Stimulated activated CD4-positive, alpha-beta T cell treated with anti-CD3 and anti-CD28 coated beads, Interleukin-12 subunit alpha, Interleukin-12 subunit beta, amount 100 ng/mL, for 48 hours (primary cell): Measurements from ENCODE around the gene JDP2.

Experiments used
- DNase-seq, 3 donors: peaks; one replicate each; pipeline ENCODE4 v3.0.0-alpha.2; 2020; ENCODE audit warnings: low read depth in 2 of 3, low spot score in 1 of 3

Gene JDP2

DNA sequence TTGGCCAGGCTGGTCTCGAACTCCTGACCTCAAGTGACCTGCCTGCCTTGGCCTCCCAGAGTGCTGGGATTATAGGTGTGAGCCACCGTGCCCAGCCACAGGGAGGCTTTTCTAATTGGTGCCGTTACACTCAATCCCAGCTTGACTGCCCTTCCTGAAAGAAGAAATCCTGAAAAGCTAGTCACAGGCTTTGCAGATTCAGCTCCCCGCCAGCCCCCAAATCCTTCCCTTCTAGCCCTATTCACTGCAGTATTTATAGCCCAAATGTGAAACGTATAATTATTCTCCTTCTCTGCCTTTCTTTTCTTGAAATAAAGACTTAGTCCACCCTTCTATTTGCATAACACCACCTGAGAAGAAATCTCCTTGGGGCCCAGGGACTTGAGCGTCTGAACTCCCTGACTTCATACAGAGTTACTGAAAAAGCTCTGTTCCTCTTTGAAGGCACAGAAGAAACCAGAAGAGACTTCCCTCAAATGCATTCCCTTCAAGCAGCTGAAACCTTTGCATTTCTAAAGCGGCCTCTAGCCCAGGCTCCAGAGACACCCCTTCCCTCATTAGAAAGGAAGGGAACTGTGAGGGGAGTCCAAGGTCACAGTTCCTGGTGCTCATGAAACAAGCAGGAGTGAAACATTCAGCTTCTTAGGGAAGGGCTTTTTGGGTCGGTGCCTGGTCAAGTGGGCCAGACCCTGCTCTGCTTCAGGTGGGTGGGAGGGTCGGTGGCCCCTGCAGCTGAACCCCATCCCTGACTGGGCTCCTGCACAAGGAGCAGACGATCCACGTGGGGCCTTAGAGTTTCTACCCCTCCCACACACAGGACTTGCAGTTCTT, 52.2 kb downstream of the JDP2 start:
- no peak for DNase-seq

GRCh38 chr14:75482366-75482765, 54.5 kb downstream of the JDP2 start:
- DNase-seq = no peak

DNA sequence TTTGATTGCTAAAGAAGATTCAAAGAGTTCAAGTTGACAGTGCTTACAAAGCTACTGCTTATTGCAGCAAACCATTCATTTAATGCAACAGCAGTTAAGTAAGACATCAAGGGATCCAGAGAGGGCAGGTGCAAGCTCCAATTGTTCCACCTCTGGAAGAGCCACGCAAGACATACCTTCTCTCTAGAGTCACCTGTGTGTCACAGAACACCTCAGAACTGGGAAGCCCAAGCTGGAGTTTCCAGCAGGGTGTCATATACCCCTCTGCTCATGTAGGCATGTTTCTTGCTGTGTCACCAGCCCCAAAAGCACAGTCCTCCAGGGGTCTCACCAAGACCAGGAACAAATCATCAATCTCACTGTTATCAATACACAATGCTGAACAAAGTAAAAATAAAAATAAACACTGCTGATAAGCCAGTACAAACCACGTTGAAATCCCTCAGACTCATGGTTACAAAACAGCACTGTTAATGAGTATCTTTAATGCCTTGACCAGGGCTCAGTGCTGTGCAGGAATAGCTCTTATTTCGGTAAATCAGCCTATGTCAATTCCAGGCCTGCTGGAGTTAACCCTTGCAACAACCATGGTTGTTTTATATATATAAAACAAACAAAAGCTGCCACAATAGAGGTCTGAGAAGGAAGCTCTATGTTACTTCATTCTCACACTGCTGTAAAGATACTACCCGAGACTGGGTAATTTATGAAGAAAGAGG, 57.0 kb downstream of the JDP2 start:
- no peak for DNase-seq

DNA sequence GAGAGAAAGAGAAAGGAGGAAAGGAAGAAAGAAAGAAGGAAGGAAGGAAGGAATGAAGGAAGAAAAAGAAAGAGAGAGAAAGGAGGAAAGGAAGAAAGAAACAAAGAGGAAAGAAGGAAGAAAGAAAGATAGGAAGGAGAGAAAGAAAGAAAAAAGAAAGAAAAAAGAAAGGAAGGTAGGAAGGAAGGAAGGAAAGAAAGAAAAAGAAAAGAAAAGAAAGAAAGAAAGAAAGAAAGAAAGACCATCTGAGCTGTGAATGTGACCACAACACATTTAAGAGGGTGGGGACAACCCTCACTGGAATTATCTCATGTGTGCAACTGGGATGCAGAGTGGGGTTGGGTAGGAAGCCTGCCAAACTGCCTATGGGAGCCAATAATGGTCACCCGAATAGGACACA, 58.5 kb downstream of the JDP2 start:
- DNase-seq = no peak

DNA sequence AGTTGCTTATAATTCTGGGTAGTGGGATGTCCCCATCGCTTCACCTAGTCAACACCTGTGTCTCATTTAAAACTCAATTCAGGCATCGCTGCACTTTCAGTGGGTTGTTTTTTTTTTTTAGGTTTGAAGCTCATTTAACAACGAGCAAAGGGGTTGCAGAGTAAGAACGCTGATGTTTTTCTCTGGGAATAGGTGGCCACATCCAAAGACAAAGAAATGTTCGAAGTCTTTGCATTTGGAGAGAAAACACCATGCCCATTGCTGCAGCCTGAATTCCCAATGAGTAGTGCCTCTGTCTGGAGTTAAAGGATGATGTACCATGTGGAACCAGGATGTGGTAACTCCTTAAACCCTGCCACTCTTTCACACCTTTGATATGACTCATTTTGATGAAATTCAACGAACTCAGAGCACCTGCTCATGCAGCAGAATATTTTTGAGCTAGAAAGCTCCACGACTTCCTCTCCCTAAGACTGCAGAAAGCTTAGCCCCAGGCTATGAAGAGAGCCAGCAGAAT, 59.4 kb downstream of the JDP2 start:
- peak in 1 of 3 donors; percentile 14 for DNase-seq

DNA sequence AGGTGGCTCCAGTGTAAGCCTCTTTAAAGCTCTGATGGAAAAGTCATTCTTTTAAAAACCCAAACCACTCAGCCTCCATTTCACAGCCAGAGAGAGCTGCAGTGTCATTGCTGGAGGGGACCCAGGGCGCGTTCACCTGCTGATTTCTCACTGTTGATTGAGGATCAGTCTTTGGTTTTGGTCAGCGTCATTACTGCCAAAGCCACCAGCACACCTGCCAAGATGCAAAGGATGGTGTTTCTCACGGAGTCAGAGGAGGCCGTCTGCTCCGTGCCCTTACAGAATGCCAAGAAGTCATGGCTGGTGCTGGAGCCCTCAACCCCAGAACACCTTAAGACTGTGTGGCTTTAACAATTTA, 61.6 kb downstream of the JDP2 start:
- no peak for DNase-seq

DNA sequence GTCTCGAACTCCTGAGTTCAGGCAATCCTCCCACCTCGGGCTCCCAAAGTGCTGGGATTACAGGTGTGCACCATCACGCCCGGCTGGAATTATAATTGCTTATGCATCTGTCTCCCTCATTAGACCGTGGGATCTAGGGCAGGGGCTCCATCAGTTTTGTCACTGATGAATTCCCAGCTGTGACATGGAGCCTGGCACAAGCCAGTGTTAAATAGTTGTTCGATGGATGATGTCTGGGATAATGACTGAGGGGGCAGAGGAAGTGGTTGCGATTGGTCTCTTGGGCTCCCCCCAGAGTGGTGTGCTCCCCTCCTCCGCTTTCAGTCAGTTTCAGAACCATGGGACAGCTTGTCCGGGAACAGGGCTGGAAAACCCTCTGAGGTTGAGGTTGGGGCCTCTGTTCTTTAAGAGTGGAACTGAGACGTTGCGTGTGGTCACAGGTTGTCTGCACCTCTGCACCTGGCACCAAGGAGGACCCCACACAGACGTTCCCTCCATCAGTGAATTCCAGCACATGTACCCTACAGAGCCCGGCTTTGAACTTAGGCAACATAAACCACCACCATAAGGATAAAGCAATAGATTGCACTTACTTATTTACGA, 63.7 kb downstream of the JDP2 start:
- DNase-seq = no peak

DNA sequence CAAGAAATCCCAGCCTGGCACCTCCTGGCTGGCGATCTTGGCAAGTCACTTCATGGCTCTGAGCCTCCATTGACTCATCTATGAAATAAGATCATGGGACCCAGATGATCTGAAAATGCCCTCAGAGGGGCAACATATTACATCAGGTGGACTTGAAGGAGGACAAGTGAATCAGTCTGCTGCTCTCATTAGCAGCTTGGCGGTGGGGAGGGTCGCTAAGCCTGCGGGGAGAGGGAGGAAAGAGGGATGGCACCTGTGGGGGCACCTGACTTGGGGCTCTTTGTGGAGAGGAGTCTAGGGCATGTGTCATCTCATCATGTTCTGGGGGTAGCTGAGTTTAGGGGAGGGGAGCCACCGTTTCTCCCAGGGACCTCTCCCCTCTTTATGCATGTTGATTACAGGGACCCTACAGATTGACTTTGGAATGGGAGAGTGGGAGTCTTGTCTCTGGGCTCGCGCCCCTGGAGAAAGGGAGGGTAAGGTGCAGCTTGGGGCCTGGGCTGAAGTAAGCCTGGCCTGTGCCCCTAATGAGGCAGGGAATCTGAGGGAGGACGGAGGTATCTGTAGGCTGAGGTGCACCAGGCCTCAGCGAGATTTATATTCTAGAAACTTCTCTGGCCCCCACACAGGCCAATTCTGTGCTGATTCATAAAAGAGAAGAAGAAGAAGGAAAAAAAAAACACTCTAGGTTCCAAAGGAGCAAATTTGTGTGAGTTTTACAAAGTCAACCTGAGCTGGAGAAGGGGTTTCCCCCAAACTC, 65.2 kb downstream of the JDP2 start:
- DNase-seq = no peak

GRCh38 chr14:75493592-75494087, 65.8 kb downstream of the JDP2 start:
- DNase-seq = no peak

DNA sequence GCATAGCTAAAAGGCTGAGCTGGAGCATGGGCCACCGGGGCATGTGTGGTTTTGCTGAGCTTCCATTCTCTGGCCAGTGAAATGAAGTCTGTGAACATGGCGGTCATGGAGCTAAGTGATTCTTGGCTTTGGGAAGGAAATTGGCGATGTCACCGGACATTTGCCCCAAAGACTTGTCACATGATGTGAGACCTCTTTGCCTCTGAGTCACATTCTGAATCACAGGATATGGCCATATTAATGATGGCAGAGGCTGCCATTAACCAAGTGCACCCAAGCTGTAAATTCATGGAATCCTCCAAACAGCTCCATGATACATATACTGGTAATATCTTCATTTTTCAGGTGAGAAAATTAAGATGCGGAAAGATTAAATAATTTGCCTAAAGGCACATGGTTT, 67.1 kb downstream of the JDP2 start:
- DNase-seq = no peak

- DNase-seq = no peak
Observed at GRCh38 chr14:75495399-75495798, 67.6 kb downstream of the JDP2 start.

DNA sequence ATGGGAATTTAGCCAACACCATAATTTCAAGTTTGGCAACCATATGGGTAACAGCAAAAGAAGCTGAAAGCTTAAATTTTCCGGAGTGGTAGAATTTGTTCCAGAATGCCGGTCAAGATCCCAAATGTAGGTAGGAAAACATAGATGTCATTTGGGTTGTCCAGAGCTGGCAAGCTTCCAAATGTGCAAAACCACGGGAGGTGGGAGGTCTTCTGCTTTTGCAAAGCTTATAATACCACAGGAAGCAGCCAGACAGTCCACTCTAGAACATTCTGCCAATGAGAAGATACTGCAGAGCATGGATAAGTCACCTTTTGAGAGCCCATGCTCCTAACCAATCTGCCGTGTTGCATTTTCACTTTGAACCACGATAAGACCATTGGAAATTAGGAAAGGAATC, 68.1 kb downstream of the JDP2 start:
- DNase-seq = no peak

GRCh38 chr14:75496755-75497154, 68.9 kb downstream of the JDP2 start:
- no peak for DNase-seq

DNA sequence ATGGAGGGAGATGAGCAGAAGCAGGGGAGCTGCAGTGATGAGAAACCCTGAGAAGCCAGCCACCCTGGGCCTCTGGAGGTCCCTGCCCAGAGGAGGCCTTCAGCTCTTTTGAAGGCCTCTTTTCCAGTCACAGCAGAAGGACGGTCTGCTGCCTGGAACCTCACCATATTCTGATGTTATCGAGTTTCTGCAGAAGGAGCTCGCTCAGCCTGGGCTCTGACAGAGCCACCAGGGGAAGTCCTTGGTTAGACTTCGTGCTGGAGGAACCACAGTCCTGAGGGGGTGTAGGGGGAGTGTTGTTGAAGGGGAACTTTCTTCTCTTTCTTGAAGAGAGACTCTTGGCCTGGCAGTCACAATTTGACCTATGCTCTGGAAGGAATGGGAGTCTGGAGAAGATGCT, 69.4 kb downstream of the JDP2 start:
- no peak for DNase-seq

- no peak for DNase-seq
Observed at GRCh38 chr14:75497701-75498100, 69.9 kb downstream of the JDP2 start.

GRCh38 chr14:75499084-75499875, 71.5 kb downstream of the JDP2 start:
- no peak for DNase-seq

DNA sequence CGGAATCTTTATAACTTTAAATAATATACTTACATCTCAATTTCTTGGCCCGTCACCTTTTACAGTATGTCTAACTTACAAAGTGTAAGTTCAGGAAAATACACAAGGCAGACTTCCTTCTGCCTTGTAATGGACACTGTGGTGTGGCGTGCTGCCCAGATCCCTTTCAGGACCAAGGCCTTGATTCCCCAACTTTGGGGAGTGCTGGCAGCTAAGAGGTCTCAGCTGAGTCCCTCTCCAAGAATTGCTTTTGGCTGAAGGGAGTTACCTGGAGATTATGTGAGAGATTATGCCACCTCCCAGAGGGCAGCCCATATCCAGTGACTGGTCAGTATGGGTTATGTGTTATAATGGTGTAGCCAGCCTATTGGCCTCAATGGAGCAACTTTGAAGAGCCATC, 73.3 kb downstream of the JDP2 start:
- DNase-seq = no peak

DNA sequence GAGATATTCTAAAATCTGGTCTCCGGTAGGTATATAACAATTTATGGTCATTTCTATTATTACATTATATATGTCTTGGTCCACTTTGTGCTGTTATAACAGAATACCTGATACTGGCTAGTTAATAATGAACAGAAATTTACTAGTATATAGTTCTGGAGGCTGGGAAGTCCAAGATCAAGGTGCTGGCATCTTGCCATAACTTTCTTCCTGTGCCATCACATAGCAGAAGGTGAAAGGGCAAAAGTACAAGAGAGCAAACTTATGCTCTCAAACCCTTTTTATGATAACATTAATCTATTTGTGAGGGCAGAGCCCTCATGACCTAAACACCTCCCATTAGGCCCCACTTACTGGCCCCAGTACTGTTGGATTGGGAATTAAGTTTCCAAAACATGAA, 76.6 kb downstream of the JDP2 start:
- no peak for DNase-seq

GRCh38 chr14:75506930-75507329, 79.1 kb downstream of the JDP2 start:
- DNase-seq = no peak

DNA sequence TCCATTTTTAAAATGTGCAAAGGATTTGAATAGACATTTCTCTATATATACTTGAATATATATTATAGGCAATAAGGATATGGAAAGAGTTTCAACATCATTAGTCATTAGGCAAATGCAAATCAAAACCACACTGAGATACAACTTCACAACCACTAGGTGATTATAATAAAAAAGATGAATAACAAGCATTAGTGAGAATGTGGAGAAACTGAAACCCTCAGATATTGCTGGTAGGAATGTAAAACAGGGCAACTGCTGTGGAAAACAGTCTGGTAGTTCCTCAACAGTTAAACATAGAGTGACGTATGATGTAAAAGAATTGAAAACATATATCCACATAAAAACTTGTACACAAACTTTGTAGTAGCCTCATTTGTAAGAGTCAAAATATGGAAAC, 82.7 kb downstream of the JDP2 start:
- no peak for DNase-seq
